Kidney (tissue), 14 donors: ENCODE measurements around the gene COL4A2. TPM values are rescaled to one million over a fixed set of nuclear protein-coding genes. Genes with fewer than 3 reads are reported as not detected.

Experiments used
- DNase-seq, 5 donors: peaks; one replicate each; pipeline ENCODE4 v3.0.0-alpha.2; 2013 to 2020
- FAIRE-seq: peaks from 2 replicates; lab custom pipeline; 2012; peaks lifted over from hg19 to GRCh38; lab: Jason Lieb, UNC
- H3K27ac ChIP-seq, 2 donors: one replicate each; pipeline ENCODE4 v1.7.0; 2013; ENCODE audit warnings: low read depth in 2 of 2, low read length in 2 of 2, inconsistent platforms in 1 of 2
- H3K27me3 ChIP-seq: one replicate; pipeline ENCODE4 v1.7.1; 2013; ENCODE audit warnings: low read length, inconsistent platforms; ENCODE audit not compliant: control insufficient read depth, insufficient read depth
- H3K36me3 ChIP-seq, 3 donors: one replicate each; pipeline versions ENCODE4 v1.7.0 to v1.7.1; 2013; ENCODE audit warnings: low read length in 3 of 3, control low read depth in 1 of 3, inconsistent platforms in 1 of 3; ENCODE audit not compliant: insufficient read depth in 3 of 3, control insufficient read depth in 2 of 3
- H3K4me1 ChIP-seq, 3 donors: one replicate each; pipeline versions ENCODE4 v1.7.0 to v1.7.1; 2013; ENCODE audit warnings: low read length in 3 of 3, inconsistent platforms in 1 of 3, low read depth in 1 of 3; ENCODE audit not compliant: control insufficient read depth in 2 of 3, insufficient read depth in 2 of 3
- H3K4me3 ChIP-seq, 3 donors: one replicate each; pipeline versions ENCODE4 v1.7.0 to v1.8.1; 2013; ENCODE audit warnings: low read length in 3 of 3, control low read depth in 1 of 3, inconsistent platforms in 1 of 3
- H3K9ac ChIP-seq, 3 donors: one replicate each; pipeline versions ENCODE4 v1.7.0 to v1.7.1; 2013; ENCODE audit warnings: low read length in 3 of 3, control low read depth in 1 of 3, inconsistent platforms in 1 of 3
- H3K9me3 ChIP-seq, 3 donors: one replicate each; pipeline versions ENCODE4 v1.7.0 to v1.7.1; 2013; ENCODE audit warnings: low read length in 3 of 3, control low read depth in 1 of 3, inconsistent platforms in 1 of 3; ENCODE audit not compliant: control insufficient read depth in 2 of 3, insufficient read depth in 1 of 3
- CTCF ChIP-seq: IDR thresholded peaks from 3 replicates; pipeline ENCODE4 v1.5.1; 2012; ENCODE audit warnings: mild to moderate bottlenecking, moderate library complexity, borderline replicate concordance; ENCODE audit not compliant: insufficient read depth; ENCODE audit errors: extremely low read depth
- intact Hi-C: fragments of 100-400 bp; cut with DNase I; formaldehyde crosslinking; loops from one replicate; pipeline ENCODE4 v1.11.1; 2022
- polyA plus RNA-seq: library from polyadenylated mRNA; stranded (reverse); fragments of 350-450 nt; fragmentation: Illumina TruSeq; extraction: RNeasy Lipid Tissue Mini Kit (QIAGEN cat#74804); gene quantifications from one replicate; pipeline ENCODE4 v1.2.3, GENCODE V29; 2014; ENCODE audit warnings: low read depth, low replicate concordance; ENCODE audit not compliant: insufficient read depth
- total RNA-seq: library from RNA; stranded (reverse); fragmentation: NEBNext Ultra II Directional; extraction: Animal tissue kit (Norgen Biotek cat#: 25700); gene quantifications from one replicate; pipeline ENCODE4 v1.2.1, GENCODE V29; 2021
- donor health status: control.
- donor health status: control.
- donor health status: control.
- donor health status: control.
- donor health status: control.
- donor health status: DM: yes; HTN: yes; CAD: no.
- donor health status: Normal renal cell carcinoma (clear cell type).

The COL4A2 gene
- total and polyA plus RNA-seq, 2 donors from 2014 or later, result 126 to 265 TPM

- DNase-seq, result no peak
- FAIRE-seq, result no peak
- intact Hi-C loops, result no loop called here
- H3K36me3 ChIP-seq, result no peaks in the 10 kb centered on the region
- no peak overlapping the region for H3K27ac ChIP-seq
- TF ChIP-seq CTCF, result no peak
- H3K4me1 ChIP-seq, result peaks cover 0 to 22% (median 12%) of the 10 kb centered on the region in 3 donors
- no peaks in the 10 kb centered on the region for H3K27me3 ChIP-seq
- H3K9ac ChIP-seq, result no peak overlapping the region
- no peaks in the 10 kb centered on the region for H3K9me3 ChIP-seq
- H3K4me3 ChIP-seq, result no peak overlapping the region
These were observed 30.2 kb downstream of the COL4A2 start for GRCh38 chr13:110337247-110337646.

GRCh38 chr13:110338441-110339101 is 31.5 kb downstream of the COL4A2 start:
- Histone ChIP-seq H3K9ac (peak overlapping the region in 1 of 3 donors; percentile 10), H3K36me3 (no peaks in the 10 kb centered on the region), H3K27ac (peak overlapping the region; percentile 60 to 88), H3K27me3 (no peaks in the 10 kb centered on the region), H3K9me3 (no peaks in the 10 kb centered on the region), H3K4me3 (no peak overlapping the region), H3K4me1 (peaks cover 0 to 27% (median 12%) of the 10 kb centered on the region in 3 donors)
- TF ChIP-seq CTCF, result no peak
- intact Hi-C loops, result no loop called here
- FAIRE-seq, result no peak
- peak in 2 of 5 donors; percentile 44 to 60 for DNase-seq

GRCh38 chr13:110339263-110339662 is 32.2 kb downstream of the COL4A2 start:
- H3K27me3 ChIP-seq, result no peaks in the 10 kb centered on the region
- no peak for TF ChIP-seq CTCF
- intact Hi-C loops, result no loop called here
- H3K9me3 ChIP-seq, result no peaks in the 10 kb centered on the region
- H3K36me3 ChIP-seq, result peaks cover 0 to under 1% (median 0%) of the 10 kb centered on the region in 3 donors
- H3K4me3 ChIP-seq, result no peak overlapping the region
- H3K27ac ChIP-seq, result peak overlapping the region; percentile 6 to 88
- H3K4me1 ChIP-seq, result peaks cover 0 to 27% (median 12%) of the 10 kb centered on the region in 3 donors
- FAIRE-seq (no peak), DNase-seq (no peak)
- H3K9ac ChIP-seq, result peak overlapping the region in 1 of 3 donors; percentile 28
